ENCODE measurements around the gene CTAGE8.
"Not testable (repeated sequence)": the region's sequence is repeated elsewhere in the genome, so short reads cannot be mapped to it uniquely, and the experiment has no call there.

The CTAGE8 gene

GRCh38 chr7:144269188-144269587 is at the start of gene CTAGE8:
Gene CTAGE8, minus strand, starts transcription at chr7:144269288. Its CDS starts 38 bp downstream, at chr7:144269250.
- not testable (repeated sequence) for DNase-seq

- not testable (repeated sequence) for DNase-seq
Observed at GRCh38 chr7:144317537-144317936, 48.4 kb upstream of the CTAGE8 start.

- not testable (repeated sequence) for DNase-seq
Observed at GRCh38 chr7:144311872-144312469, 42.9 kb upstream of the CTAGE8 start, which contains the start of gene OR2A1. Gene OR2A1, plus strand, starts transcription at chr7:144312419. Its CDS starts 5,706 bp downstream, at chr7:144318125.

GRCh38 chr7:144311218-144311617 is 42.1 kb upstream of the CTAGE8 start:
- not testable (repeated sequence) for DNase-seq

- not testable (repeated sequence) for DNase-seq
Observed at GRCh38 chr7:144309702-144310101, 40.6 kb upstream of the CTAGE8 start.

- DNase-seq: not testable (repeated sequence)
Observed at GRCh38 chr7:144305156-144305555, 36.1 kb upstream of the CTAGE8 start.

- DNase-seq: not testable (repeated sequence)
Observed at GRCh38 chr7:144303607-144304006, 34.5 kb upstream of the CTAGE8 start.

GRCh38 chr7:144302578-144303303 is 33.7 kb upstream of the CTAGE8 start:
- not testable (repeated sequence) for DNase-seq

- not testable (repeated sequence) for DNase-seq
Observed at GRCh38 chr7:144293794-144294499, 24.9 kb upstream of the CTAGE8 start.

- DNase-seq: not testable (repeated sequence)
Observed at GRCh38 chr7:144292384-144293161, 23.5 kb upstream of the CTAGE8 start.

GRCh38 chr7:144291607-144292006 is 22.5 kb upstream of the CTAGE8 start:
- DNase-seq: not testable (repeated sequence)

- not testable (repeated sequence) for DNase-seq
Observed at GRCh38 chr7:144287171-144287784, 18.2 kb upstream of the CTAGE8 start.

GRCh38 chr7:144283716-144284115 is 14.6 kb upstream of the CTAGE8 start:
- DNase-seq: not testable (repeated sequence)

GRCh38 chr7:144282490-144282889 is 13.4 kb upstream of the CTAGE8 start:
- not testable (repeated sequence) for DNase-seq

GRCh38 chr7:144281981-144282380 is 12.9 kb upstream of the CTAGE8 start:
- DNase-seq: not testable (repeated sequence)

GRCh38 chr7:144280010-144280409 is 10.9 kb upstream of the CTAGE8 start:
- DNase-seq: not testable (repeated sequence)

GRCh38 chr7:144275281-144275680 is 6.2 kb upstream of the CTAGE8 start:
- not testable (repeated sequence) for DNase-seq

GRCh38 chr7:144264692-144265091 is 4.4 kb downstream of the CTAGE8 start, which contains the start of gene OR2A7:
Gene OR2A7, minus strand, starts transcription at chr7:144264792. Its CDS starts 5,164 bp downstream, at chr7:144259628.
- not testable (repeated sequence) for DNase-seq

GRCh38 chr7:144262128-144262527 is 7.0 kb downstream of the CTAGE8 start:
- not testable (repeated sequence) for DNase-seq

- DNase-seq: not testable (repeated sequence)
Observed at GRCh38 chr7:144259067-144259466, 10.0 kb downstream of the CTAGE8 start.

- DNase-seq: no peak
Observed at GRCh38 chr7:144256112-144256511, 13.0 kb downstream of the CTAGE8 start.

GRCh38 chr7:144255471-144255897 is 13.6 kb downstream of the CTAGE8 start:
- DNase-seq: no peak

Measured in hippocampal formation (tissue), 2 donors.